ENCODE results near the gene MIAT.
A peak's percentile ranks its signal among the peaks of the same experiment; 100 is the strongest.

The MIAT gene

DNA sequence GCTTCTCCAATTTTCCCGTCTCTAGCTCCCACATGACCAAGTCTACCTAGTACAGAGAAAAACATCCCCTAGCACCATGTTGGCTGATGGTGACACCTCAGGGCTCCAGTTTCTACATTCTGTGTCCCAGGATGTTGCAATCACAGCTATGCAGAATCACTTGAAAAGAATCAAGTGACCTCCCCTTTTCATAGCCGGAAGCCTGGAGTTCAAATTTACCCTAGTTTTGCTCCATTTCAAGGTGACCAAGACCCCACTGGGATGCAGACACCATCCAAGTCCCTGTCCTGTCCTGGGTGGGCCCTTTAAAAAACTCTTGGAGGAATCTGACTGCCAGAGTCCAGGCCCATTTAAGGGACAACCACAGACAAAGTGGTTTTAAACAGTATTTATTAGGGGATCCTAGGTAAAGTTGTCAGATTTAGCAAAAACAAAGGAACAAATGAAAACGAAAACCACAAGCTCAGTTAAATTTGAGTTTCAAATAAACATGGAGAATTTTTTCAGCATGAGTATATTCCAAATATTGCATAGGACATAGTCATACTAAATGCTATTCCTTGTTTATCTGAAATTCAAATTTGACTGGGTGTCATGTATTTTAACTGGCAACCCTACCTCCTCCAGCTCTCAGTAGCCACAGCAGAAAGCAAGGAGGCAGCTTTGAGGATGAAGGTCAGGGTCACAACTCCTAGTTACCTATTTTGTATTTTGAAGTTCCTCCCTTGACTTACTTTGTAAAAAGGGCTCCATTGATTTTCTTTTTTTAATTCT, 52.4 kb downstream of the MIAT start:
- no peak for TF ChIP-seq CTCF (IDR thresholded peaks at IDR 0.05; ENCODE audit: borderline replicate concordance, control extremely low read depth, extremely low read depth, insufficient read depth, missing control alignments)
- no peak for DNase-seq (ENCODE audit: low spot score)
- in situ Hi-C loops (cut with MboI; ENCODE audit: low sequenced_read_pairs, unreplicated experiment) = no loop called here

- DNase-seq (ENCODE audit: low spot score) = peak; percentile 60
- in situ Hi-C loops (cut with MboI; ENCODE audit: low sequenced_read_pairs, unreplicated experiment) = no loop called here
- TF ChIP-seq CTCF (IDR thresholded peaks at IDR 0.05; ENCODE audit: borderline replicate concordance, control extremely low read depth, extremely low read depth, insufficient read depth, missing control alignments) = no peak
Observed at GRCh38 chr22:26711205-26711963, 54.0 kb downstream of the MIAT start.

- in situ Hi-C loops (cut with MboI; ENCODE audit: low sequenced_read_pairs, unreplicated experiment) = no loop called here
- DNase-seq (ENCODE audit: low spot score) = no peak
- no peak for TF ChIP-seq CTCF (IDR thresholded peaks at IDR 0.05; ENCODE audit: borderline replicate concordance, control extremely low read depth, extremely low read depth, insufficient read depth, missing control alignments)
Observed at GRCh38 chr22:26712158-26712557, 54.8 kb downstream of the MIAT start.

GRCh38 chr22:26713823-26714449, 56.5 kb downstream of the MIAT start:
- no peak for DNase-seq (ENCODE audit: low spot score)
- no peak for TF ChIP-seq CTCF (IDR thresholded peaks at IDR 0.05; ENCODE audit: borderline replicate concordance, control extremely low read depth, extremely low read depth, insufficient read depth, missing control alignments)
- in situ Hi-C loops (cut with MboI; ENCODE audit: low sequenced_read_pairs, unreplicated experiment) = no loop called here

DNA sequence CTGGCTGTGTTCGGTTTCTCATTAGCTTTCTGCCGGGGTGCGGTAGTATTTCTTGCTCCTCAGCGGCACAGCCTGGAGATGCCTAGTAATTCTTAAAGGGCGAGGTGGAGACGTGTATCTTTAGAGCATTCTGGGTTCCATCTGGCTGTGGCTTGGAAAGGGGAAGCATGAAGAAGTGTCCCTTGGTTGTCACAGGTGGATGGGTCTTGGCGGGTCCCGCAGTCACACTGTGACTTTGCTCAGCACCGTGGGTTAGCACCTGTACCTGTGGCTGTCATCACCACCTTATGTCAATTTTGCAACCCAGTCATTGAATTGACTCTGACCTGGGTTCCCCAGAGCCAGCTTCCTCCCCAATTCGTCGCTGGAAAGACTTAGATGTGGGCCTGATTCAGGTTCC, 57.6 kb downstream of the MIAT start:
- in situ Hi-C loops (cut with MboI; ENCODE audit: low sequenced_read_pairs, unreplicated experiment) = no loop called here
- no peak for TF ChIP-seq CTCF (IDR thresholded peaks at IDR 0.05; ENCODE audit: borderline replicate concordance, control extremely low read depth, extremely low read depth, insufficient read depth, missing control alignments)
- DNase-seq (ENCODE audit: low spot score) = no peak

DNA sequence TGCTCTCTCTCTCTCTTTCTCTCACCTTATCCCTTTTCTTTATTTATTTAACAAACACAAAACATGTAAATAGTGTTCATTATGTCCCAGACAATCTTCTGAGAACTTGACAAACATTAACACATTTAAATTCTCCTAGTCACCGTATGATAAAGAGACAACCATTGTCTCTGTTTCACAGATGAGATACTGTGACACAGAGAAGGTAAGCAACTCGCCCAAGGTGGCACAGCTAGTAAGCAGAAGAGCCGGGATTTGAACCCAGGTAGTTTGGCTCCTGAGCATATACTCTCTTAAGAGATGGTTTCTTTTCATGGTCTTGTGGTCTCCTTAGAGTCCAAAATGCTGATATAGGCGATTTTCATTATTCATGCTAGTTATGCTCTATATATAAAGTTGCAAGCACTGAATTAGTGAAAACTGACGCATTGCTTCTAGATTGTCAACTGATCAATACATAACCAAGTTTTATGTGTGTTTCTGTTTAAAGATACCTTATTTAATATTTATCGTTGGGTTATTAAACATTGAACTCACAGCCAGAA, 58.1 kb downstream of the MIAT start:
- DNase-seq (ENCODE audit: low spot score) = no peak
- TF ChIP-seq CTCF (IDR thresholded peaks at IDR 0.05; ENCODE audit: borderline replicate concordance, control extremely low read depth, extremely low read depth, insufficient read depth, missing control alignments) = no peak
- in situ Hi-C loops (cut with MboI; ENCODE audit: low sequenced_read_pairs, unreplicated experiment) = no loop called here

All from GM13976 (cell line).